Activated T-helper 2 cell treated with anti-CD3 and anti-CD28 coated beads, Interferon-gamma antibody, Interleukin-2, Interleukin-4, amounts not matched to agents 10 μg/mL and 5 μg/mL and 100 μg/mL, durations not matched to agents 14 hours and 24 hours and 36 hours (primary cell): ENCODE data around the gene CRTC3. TPM values are rescaled to one million over a fixed set of nuclear protein-coding genes. Genes with fewer than 3 reads are reported as not detected.

ENCODE experiments used
- DNase-seq: peaks from one replicate; pipeline ENCODE4 v3.0.0; 2021; ENCODE audit warnings: low spot score
- H3K27ac Mint-ChIP-seq: one replicate; pipeline ENCODE4 v1.8.0; 2021; ENCODE audit warnings: mixed read lengths
- H3K27me3 Mint-ChIP-seq: one replicate; pipeline ENCODE4 v1.8.0; 2021; ENCODE audit warnings: low read depth, mixed read lengths
- H3K36me3 Mint-ChIP-seq: one replicate; pipeline ENCODE4 v1.8.0; 2021; ENCODE audit warnings: low read depth, mixed read lengths
- H3K4me1 Mint-ChIP-seq: one replicate; pipeline ENCODE4 v1.8.0; 2021; ENCODE audit warnings: low read depth, mixed read lengths
- H3K4me3 Mint-ChIP-seq: one replicate; pipeline ENCODE4 v1.8.0; 2021; ENCODE audit warnings: low read depth, mild to moderate bottlenecking, moderate library complexity, mixed read lengths
- H3K9me3 Mint-ChIP-seq: one replicate; pipeline ENCODE4 v1.8.0; 2021; ENCODE audit warnings: mixed read lengths
- intact Hi-C: fragments of 100-400 bp; cut with micrococcal nuclease; formaldehyde crosslinking; loops from one replicate; pipeline ENCODE4 v1.15.1; 2023
- total RNA-seq: library from RNA; stranded (reverse); gene quantifications from 2 replicates; pipeline ENCODE4 v1.2.3, GENCODE V29; 2022

Gene CRTC3
- total RNA-seq, result 59.7 and 61.8 TPM in 2 replicates

- Mint-ChIP-seq H3K27ac (peak within 1 kb of the TSS; percentile 92), H3K9me3 (no peaks in the 10 kb centered on the region), H3K36me3 (peaks cover 27% of the 10 kb centered on the region), H3K4me1 (peaks cover 40% of the 10 kb centered on the region), H3K4me3 (peak within 1 kb of the TSS; percentile 96), H3K27me3 (no peaks in the 10 kb centered on the region)
- intact Hi-C loops, result loop anchor here (5.0 kb wide), 1 partner anchor 88 kb away; no protein-coding TSS in a partner anchor
- DNase-seq, result peak; percentile 55
Observed at GRCh38 chr15:90529371-90530249, at the start of gene CRTC3. Gene CRTC3 (plus strand): TSS chr15:90529923. CDS start chr15:90530072, 149 bp downstream.

GRCh38 chr15:90481023-90481422 is 48.7 kb upstream of the CRTC3 start:
- peaks cover 77% of the 10 kb centered on the region for H3K36me3 Mint-ChIP-seq
- peaks cover 44% of the 10 kb centered on the region for H3K4me1 Mint-ChIP-seq
- DNase-seq, result peak; percentile 59
- no peak overlapping the region for H3K4me3 Mint-ChIP-seq
- H3K27me3 Mint-ChIP-seq, result no peaks in the 10 kb centered on the region
- peak overlapping the region; percentile 63 for H3K27ac Mint-ChIP-seq
- intact Hi-C loops, result loop anchor here (5.0 kb wide), 1 partner anchor 74 kb away; no protein-coding TSS in a partner anchor
- no peaks in the 10 kb centered on the region for H3K9me3 Mint-ChIP-seq

- Mint-ChIP-seq H3K4me3 (no peak overlapping the region), H3K4me1 (peaks cover 35% of the 10 kb centered on the region), H3K27ac (no peak overlapping the region), H3K27me3 (no peaks in the 10 kb centered on the region), H3K36me3 (peaks cover 76% of the 10 kb centered on the region), H3K9me3 (no peaks in the 10 kb centered on the region)
- DNase-seq, result no peak
- intact Hi-C loops, result loop anchor here (1.0 to 5.0 kb wide), 3 partner anchors 75 to 162 kb away; no protein-coding TSS in a partner anchor
Observed at GRCh38 chr15:90482124-90483011, 47.4 kb upstream of the CRTC3 start.

GRCh38 chr15:90483012-90483307 is 46.8 kb upstream of the CRTC3 start:
- Mint-ChIP-seq H3K27ac (no peak overlapping the region), H3K4me1 (peaks cover 31% of the 10 kb centered on the region), H3K4me3 (no peak overlapping the region), H3K27me3 (no peaks in the 10 kb centered on the region), H3K36me3 (peaks cover 78% of the 10 kb centered on the region), H3K9me3 (no peaks in the 10 kb centered on the region)
- DNase-seq, result no peak
- intact Hi-C loops, result loop anchor here (5.0 kb wide), 1 partner anchor 76 kb away; no protein-coding TSS in a partner anchor

GRCh38 chr15:90483637-90484036 is 46.1 kb upstream of the CRTC3 start:
- Mint-ChIP-seq H3K36me3 (peaks cover 76% of the 10 kb centered on the region), H3K4me3 (no peak overlapping the region), H3K27me3 (no peaks in the 10 kb centered on the region), H3K9me3 (no peaks in the 10 kb centered on the region), H3K4me1 (peaks cover 29% of the 10 kb centered on the region), H3K27ac (no peak overlapping the region)
- intact Hi-C loops, result loop anchor here (5.0 kb wide), 1 partner anchor 76 kb away; no protein-coding TSS in a partner anchor
- DNase-seq, result no peak

GRCh38 chr15:90487186-90487585 is 42.5 kb upstream of the CRTC3 start:
- peaks cover 6% of the 10 kb centered on the region for H3K4me1 Mint-ChIP-seq
- intact Hi-C loops, result no loop called here
- no peak overlapping the region for H3K27ac Mint-ChIP-seq
- DNase-seq, result no peak
- H3K4me3 Mint-ChIP-seq, result no peak overlapping the region
- no peaks in the 10 kb centered on the region for H3K9me3 Mint-ChIP-seq
- peaks cover 84% of the 10 kb centered on the region for H3K36me3 Mint-ChIP-seq
- H3K27me3 Mint-ChIP-seq, result no peaks in the 10 kb centered on the region

GRCh38 chr15:90489514-90489913 is 40.2 kb upstream of the CRTC3 start:
- intact Hi-C loops, result no loop called here
- peaks cover 9% of the 10 kb centered on the region for H3K4me1 Mint-ChIP-seq
- H3K4me3 Mint-ChIP-seq, result no peak overlapping the region

GRCh38 chr15:90489944-90490343 is 39.8 kb upstream of the CRTC3 start:
- peaks cover 87% of the 10 kb centered on the region for H3K36me3 Mint-ChIP-seq
- no peak for DNase-seq
- H3K9me3 Mint-ChIP-seq, result no peaks in the 10 kb centered on the region
- intact Hi-C loops, result no loop called here
- H3K27me3 Mint-ChIP-seq, result no peaks in the 10 kb centered on the region
- H3K4me3 Mint-ChIP-seq, result no peak overlapping the region
- H3K27ac Mint-ChIP-seq, result peak overlapping the region; percentile 36
- H3K4me1 Mint-ChIP-seq, result peaks cover 9% of the 10 kb centered on the region

More at GRCh38 chr15:90489514-90489913, 40.2 kb upstream of the CRTC3 start:
- no peak for DNase-seq
- no peaks in the 10 kb centered on the region for H3K9me3 Mint-ChIP-seq
- peak overlapping the region; percentile 36 for H3K27ac Mint-ChIP-seq
- H3K36me3 Mint-ChIP-seq, result peaks cover 87% of the 10 kb centered on the region
- H3K27me3 Mint-ChIP-seq, result no peaks in the 10 kb centered on the region

GRCh38 chr15:90493647-90494046 is 36.1 kb upstream of the CRTC3 start:
- Mint-ChIP-seq H3K27me3 (no peaks in the 10 kb centered on the region), H3K9me3 (no peaks in the 10 kb centered on the region), H3K4me1 (peaks cover 5% of the 10 kb centered on the region), H3K27ac (peak overlapping the region; percentile 65), H3K36me3 (peaks cover 81% of the 10 kb centered on the region), H3K4me3 (no peak overlapping the region)
- DNase-seq, result no peak
- intact Hi-C loops, result no loop called here

GRCh38 chr15:90495067-90495466 is 34.7 kb upstream of the CRTC3 start:
- intact Hi-C loops, result no loop called here
- DNase-seq, result no peak
- peaks cover 82% of the 10 kb centered on the region for H3K36me3 Mint-ChIP-seq
- peaks cover 5% of the 10 kb centered on the region for H3K4me1 Mint-ChIP-seq
- H3K4me3 Mint-ChIP-seq, result no peak overlapping the region
- no peaks in the 10 kb centered on the region for H3K9me3 Mint-ChIP-seq
- no peaks in the 10 kb centered on the region for H3K27me3 Mint-ChIP-seq
- no peak overlapping the region for H3K27ac Mint-ChIP-seq

GRCh38 chr15:90496791-90497190 is 32.9 kb upstream of the CRTC3 start:
- H3K27me3 Mint-ChIP-seq, result no peaks in the 10 kb centered on the region
- H3K9me3 Mint-ChIP-seq, result no peaks in the 10 kb centered on the region
- peaks cover 7% of the 10 kb centered on the region for H3K4me1 Mint-ChIP-seq
- no peak for DNase-seq
- peaks cover 83% of the 10 kb centered on the region for H3K36me3 Mint-ChIP-seq
- no peak overlapping the region for H3K4me3 Mint-ChIP-seq
- no peak overlapping the region for H3K27ac Mint-ChIP-seq
- intact Hi-C loops, result no loop called here

- H3K4me1 Mint-ChIP-seq, result peaks cover 7% of the 10 kb centered on the region
- no peaks in the 10 kb centered on the region for H3K9me3 Mint-ChIP-seq
- DNase-seq, result no peak
- no peak overlapping the region for H3K27ac Mint-ChIP-seq
- peaks cover 83% of the 10 kb centered on the region for H3K36me3 Mint-ChIP-seq
- H3K4me3 Mint-ChIP-seq, result no peak overlapping the region
- no peaks in the 10 kb centered on the region for H3K27me3 Mint-ChIP-seq
- intact Hi-C loops, result no loop called here
Observed at GRCh38 chr15:90497376-90497775, 32.3 kb upstream of the CRTC3 start.
